Uterus (tissue), 2 donors: ENCODE data around the gene RPS6KL1.

Experiments used
- CTCF ChIP-seq, 4 experiments: fragments of 200-600 bp in 2 of 4; fragments of 450-650 bp in 2 of 4; sonication (generic) in 2 of 4; IDR thresholded peaks; one replicate each; pipeline ENCODE4 v1.5.1; 2016 to 2019; ENCODE audit warnings: antibody characterized with exemption in 4 of 4, mild to moderate bottlenecking in 2 of 4, moderate library complexity in 1 of 4
- POLR2A ChIP-seq, 2 donors: fragments of 450-650 bp; IDR thresholded peaks; one replicate each; pipeline ENCODE4 v1.6.1; 2016; ENCODE audit warnings: antibody characterized with exemption in 2 of 2, mild to moderate bottlenecking in 1 of 2, moderate library complexity in 1 of 2

DNA sequence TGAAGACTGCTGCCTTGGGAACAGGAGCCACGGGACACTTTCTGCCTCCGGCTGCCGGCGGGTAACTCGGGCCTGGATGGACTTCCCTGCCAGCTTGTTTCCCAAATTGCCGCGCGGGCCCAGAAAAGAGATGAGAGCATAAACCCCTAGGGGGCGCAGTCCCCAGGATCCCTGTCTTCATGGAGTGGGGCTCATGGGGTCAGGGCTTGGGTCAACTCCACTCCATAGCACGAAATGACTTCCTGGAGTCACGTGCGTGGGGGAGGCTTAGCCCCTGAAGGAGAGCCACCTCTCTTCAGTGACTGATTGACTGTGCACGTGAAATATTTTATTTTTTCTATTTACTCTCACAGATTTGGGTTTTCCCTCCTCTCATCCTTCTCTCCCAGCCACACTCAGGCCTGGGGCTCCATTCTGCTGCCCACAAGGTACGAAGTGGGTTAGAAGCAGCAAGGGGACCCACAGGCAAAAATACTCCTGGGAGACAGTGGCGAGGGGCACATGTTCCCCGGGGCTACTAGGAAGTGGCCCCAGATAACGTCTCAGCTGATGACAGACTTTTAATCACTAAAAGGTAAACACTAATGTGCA lies 22.3 kb upstream of the RPS6KL1 start:
- TF ChIP-seq CTCF (IDR thresholded peaks at IDR 0.05) (peak in 1 of 4 experiments; percentile 13), POLR2A (IDR thresholded peaks at IDR 0.05) (no peak)
